ENCODE measurements around the gene AKTIP.
A peak's percentile ranks its signal among the peaks of the same experiment; 100 is the strongest.

The AKTIP gene

DNA sequence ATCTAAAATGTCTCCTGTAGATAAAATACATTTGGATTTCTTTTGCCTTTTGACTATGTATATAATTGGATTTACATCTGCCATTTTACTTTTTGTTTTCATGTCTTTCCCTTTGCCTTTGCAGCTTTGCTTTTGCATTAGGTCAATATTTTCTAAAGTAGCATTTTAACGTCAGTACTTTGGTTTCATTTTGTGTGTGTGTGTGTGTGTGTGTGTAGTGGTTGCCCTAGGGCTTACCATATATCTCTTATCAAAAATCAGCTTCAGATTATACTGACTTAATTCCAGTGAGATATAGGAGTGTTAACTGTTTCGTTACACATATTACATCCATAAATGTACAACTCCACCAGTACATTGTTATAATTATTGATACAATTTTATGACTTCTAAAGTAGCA is 26.1 kb downstream of the AKTIP start:
- no peak for DNase-seq

DNA sequence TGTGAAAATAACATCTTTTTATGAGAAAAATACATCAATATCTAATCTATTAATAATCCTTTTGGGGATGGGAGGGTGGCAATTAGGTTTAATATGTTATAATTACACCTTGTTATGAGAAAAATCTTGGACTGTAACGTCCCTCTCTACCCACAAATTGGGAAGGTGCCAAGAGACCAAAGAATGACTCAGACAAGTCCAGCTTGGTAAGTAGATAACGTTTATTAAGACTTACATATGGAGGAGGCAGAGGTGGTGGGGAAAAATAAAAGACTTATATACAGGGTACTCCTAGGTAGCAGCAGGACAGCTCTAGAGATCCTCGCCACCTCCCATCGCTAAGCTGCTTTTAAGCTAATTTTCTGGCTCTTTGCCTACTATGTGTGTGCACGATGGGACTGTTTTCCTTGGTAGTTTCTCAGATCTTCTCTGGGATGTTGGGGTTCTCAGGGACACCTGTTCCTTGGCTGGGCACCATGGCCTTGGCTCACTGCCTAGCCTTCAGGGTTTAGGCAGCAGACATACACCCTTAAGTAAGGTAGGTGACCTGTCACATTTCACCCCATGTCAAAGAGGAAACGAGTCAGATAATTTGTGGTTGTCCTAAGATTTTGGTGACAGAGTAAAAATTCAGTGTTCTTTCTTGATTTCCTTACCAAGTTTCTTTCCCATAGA is 37.3 kb downstream of the AKTIP start:
- peak; percentile 90 for DNase-seq

DNA sequence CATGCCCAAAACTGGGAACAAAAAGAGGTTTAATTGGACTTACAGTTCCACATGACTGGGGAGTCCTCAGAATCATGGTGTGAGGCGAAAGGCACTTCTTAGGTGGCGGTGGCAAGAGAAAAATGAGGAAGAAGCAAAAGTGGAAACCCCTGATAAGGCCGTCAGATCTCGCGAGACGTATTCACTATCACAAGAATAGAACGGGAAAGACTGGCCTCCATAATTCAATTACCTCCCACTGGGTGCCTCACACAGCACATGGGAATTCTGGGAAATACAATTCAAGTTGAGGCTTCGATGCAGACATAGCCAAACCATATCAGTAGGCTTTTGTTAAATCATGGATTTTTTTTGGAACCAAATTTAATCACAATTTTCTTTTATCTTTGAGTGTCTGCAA is 44.4 kb downstream of the AKTIP start:
- no peak for DNase-seq

DNA sequence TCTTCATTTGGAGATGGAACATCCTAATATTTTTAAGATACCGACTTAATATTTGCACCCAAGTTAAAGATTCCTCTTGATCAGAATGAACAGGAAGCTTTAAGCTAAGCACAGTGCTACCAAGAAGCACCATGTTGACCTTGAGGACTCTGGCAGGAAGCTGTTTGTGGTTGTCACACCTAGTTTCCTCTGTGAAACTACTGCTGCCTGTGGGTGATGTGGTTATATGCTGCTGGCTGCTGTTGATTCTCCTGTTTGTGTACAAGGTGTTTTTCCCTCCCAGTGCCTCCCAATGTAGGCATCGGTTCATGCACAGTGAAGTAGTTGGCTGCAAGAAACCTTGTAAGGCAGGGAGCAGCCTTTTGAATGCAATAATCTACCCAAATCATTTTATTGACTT is 45.3 kb downstream of the AKTIP start:
- DNase-seq: peak; percentile 90

DNA sequence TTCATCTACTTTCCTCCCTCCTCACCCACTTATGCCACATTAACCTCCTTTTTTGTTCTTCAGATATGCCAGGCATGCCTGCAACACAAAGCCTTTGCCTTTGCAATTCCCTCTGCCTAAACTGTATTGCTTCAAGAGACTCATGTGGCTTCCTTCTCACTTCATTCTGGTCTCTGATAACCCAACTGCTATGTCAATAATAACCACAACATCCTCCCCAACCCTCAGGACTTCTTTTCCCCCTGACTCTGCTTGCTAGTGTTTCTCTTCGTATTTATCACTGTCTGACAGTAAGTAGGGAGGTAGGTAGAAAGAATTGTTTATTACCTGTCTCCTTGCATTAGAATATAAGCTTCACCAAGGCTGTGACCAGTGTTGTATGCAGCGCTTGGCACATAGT is 46.4 kb downstream of the AKTIP start:
- no peak for DNase-seq

DNA sequence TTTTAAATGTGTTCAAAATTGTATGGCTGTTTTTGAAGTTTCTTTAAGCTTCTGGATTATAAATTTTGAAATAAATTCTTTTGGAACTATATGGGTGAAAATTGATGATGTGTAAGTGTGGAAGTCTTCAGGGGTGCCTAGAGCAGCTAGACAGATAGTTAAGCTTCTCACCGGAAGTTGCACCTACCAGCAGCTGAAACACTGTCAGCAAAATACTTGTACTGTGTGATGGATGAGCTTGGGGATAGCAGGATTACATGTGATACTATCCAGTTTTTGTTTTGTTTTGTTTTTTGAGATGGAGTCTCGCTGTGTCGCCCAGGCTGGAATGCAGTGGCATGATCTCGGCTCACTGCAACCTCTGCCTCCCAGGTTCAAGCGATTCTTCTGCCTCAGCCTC is 49.1 kb downstream of the AKTIP start:
- no peak for DNase-seq

DNA sequence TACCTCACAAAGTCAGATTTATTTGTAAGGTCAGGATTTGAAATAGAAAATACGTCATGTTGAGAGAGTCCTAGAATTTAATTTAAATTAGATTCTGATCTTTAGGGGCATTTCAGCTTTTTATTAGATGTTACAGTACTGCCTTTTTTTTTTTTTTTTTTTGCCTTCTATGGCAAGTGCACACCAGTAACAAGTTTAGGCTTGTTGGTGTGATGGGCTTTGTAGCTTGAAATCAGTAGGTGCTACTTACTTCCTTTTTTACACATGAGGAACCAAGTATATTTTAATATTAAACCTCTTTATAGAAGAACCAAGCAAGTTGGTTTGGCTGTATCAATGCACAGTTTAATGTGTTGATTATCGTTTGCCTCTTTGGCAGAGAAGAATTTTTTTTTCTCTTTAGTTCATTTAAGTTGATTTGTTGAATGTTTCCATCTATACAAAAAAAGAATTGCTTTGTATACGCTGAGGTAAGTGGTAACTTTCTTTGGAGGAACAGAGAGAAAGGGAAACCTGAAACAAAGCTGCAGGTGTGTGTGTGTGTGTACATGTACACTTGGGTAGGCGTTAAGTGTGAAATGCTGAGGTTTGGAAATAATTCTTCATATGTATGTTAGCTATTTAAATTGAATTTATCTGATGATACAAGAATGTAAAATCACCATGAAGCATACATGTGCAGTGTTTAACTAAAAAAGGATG is 53.0 kb downstream of the AKTIP start:
- no peak for DNase-seq

DNA sequence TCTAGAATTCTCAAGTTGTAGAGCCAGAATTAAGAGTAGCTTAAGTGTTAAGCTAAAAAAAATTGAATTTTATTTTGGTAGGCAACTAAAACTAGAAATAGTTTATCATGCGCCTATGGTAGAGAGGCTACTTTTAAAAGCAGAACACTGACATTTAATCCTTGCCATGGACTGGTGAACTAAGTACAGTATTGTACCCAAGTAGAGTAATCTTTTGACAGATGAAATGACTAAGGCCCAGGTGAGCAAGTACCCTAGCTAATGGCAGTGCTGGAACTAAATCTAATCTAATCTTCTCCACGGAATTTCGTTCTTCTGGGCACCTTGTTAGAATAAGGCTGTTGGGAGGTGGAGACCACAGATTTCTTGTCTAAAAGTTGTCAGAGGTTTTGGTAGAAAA is 56.9 kb downstream of the AKTIP start:
- DNase-seq: no peak

DNA sequence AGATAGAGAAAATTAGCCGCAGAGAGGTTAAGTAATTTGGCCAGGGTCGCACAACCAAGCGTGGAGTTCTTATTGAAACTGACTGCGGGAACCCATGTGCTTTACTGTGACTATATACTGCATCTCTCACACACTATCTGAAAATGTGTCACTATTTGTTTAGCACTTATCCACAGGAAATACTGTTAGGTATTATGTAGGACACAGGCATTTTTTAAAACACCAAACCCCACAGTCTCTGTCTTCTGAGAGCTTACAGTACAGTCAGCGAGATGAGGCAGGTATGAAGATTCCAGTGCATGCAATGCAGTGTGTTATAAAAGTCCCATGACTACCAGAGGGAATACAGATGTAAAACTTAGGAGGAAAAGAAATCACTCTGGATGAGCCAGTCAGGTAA is 57.5 kb downstream of the AKTIP start:
- DNase-seq: no peak

Data from RPMI8226 (cell line).